Panc1 (cell line): Measurements from ENCODE around the gene SH3PXD2B. TPM values are rescaled to one million over a fixed set of nuclear protein-coding genes. Genes with fewer than 3 reads are reported as not detected.
A peak's percentile ranks its signal among the peaks of the same experiment; 100 is the strongest.
"Not testable (repeated sequence)": the region's sequence is repeated elsewhere in the genome, so short reads cannot be mapped to it uniquely, and the experiment has no call there.

Experiments used
- ATAC-seq: fragments of 200-7000 bp; cut with Tn5 transposase; 2 replicates; pipeline ENCODE4 v1.9.1; 2020; ENCODE audit warnings: mild to moderate bottlenecking, moderate library complexity
- BruUV-seq: library from RNA; stranded (reverse); fragments of 400-500 nt; replicated peaks from 2 replicates; lab custom pipeline; 2021; lab: Mats Ljungman, UMichigan
- CTCF ChIA-PET: fragments of 300-600 bp; sonication (Branson Sonifier 250); formaldehyde crosslinking; loops from one replicate; lab custom pipeline; 2022; ENCODE audit warnings: antibody characterized with exemption; lab: Charles Lee
- POLR2A ChIA-PET: fragments of 300-600 bp; sonication (Branson Sonifier 250); formaldehyde crosslinking; loops from one replicate; lab custom pipeline; 2022; ENCODE audit warnings: antibody characterized with exemption; lab: Charles Lee
- DNase-seq: peaks from one replicate; pipeline ENCODE4 v3.0.0-alpha.2; 2010; ENCODE audit warnings: low read depth, low spot score
- H3K27ac ChIP-seq: 2 replicates; pipeline ENCODE4 v1.5.1; 2011; ENCODE audit warnings: mild to moderate bottlenecking, low read length, inconsistent platforms
- H3K27me3 ChIP-seq: fragments of 200-500 bp; sonication (Bioruptor generic); 2 replicates; pipeline ENCODE4 v1.6.0; 2014; ENCODE audit warnings: low read length, inconsistent platforms; ENCODE audit not compliant: control insufficient read depth, insufficient read depth
- H3K36me3 ChIP-seq: fragments of 200-500 bp; sonication (Bioruptor generic); 2 replicates; pipeline ENCODE4 v1.5.1; 2014; ENCODE audit warnings: inconsistent platforms, mild to moderate bottlenecking, low read length, moderate library complexity; ENCODE audit not compliant: control insufficient read depth, insufficient read depth
- H3K4me1 ChIP-seq: 2 replicates; pipeline ENCODE4 v1.5.1; 2011; ENCODE audit warnings: inconsistent platforms, mild to moderate bottlenecking, low read length, moderate library complexity; ENCODE audit not compliant: control insufficient read depth, insufficient read depth
- H3K4me3 ChIP-seq, 2 experiments: 2 replicates each; pipeline ENCODE4 v1.5.1; 2011 to 2012; ENCODE audit warnings: low read depth in 2 of 2, low read length in 2 of 2, mild to moderate bottlenecking in 2 of 2, inconsistent platforms in 1 of 2, moderate library complexity in 1 of 2
- H3K9me3 ChIP-seq: fragments of 200-500 bp; sonication (Bioruptor generic); 2 replicates; pipeline ENCODE4 v1.5.1; 2014; ENCODE audit warnings: low read depth, mild to moderate bottlenecking, inconsistent platforms, low read length, moderate library complexity; ENCODE audit not compliant: control insufficient read depth, insufficient read depth
- POLR2AphosphoS5 ChIP-seq: IDR thresholded peaks from 2 replicates; pipeline ENCODE4 v1.6.1; 2012; ENCODE audit warnings: mild to moderate bottlenecking, low read depth, low read length, moderate library complexity
- SIN3A ChIP-seq: IDR thresholded peaks from 2 replicates; pipeline ENCODE4 v1.6.1; 2012; ENCODE audit warnings: low read depth, mild to moderate bottlenecking, low read length, moderate library complexity, borderline replicate concordance; ENCODE audit not compliant: insufficient read depth
- TCF7L2 ChIP-seq: IDR thresholded peaks from 2 replicates; pipeline ENCODE4 v1.6.1; 2011; ENCODE audit warnings: mild to moderate bottlenecking, low read depth, low read length, inconsistent platforms
- in situ Hi-C: cut with HindIII; loops from 2 replicates; pipeline ENCODE4 v1.10.0; 2016; ENCODE audit warnings: low sequenced_read_pairs, low pct_unique_long_range_greater_than_20kb
- intact Hi-C: fragments of 100-400 bp; cut with micrococcal nuclease; formaldehyde crosslinking; loops from one replicate; pipeline ENCODE4 v1.10.0; 2022; ENCODE audit not compliant: unreplicated experiment
- total RNA-seq: library from RNA; stranded (reverse); gene quantifications from one replicate; pipeline ENCODE4 v1.2.1, GENCODE V29; 2021; ENCODE audit not compliant: unreplicated experiment
- TF ChIP-seq, protein P1 (sequence below), 2 experiments: IDR thresholded peaks; 2 replicates each; pipeline ENCODE4 v1.6.1; 2011 to 2012; ENCODE audit warnings: low read depth in 2 of 2, control low read depth in 1 of 2, low read length in 1 of 2, mild to moderate bottlenecking in 1 of 2, moderate library complexity in 1 of 2; ENCODE audit not compliant: insufficient read depth in 1 of 2
- TF ChIP-seq, protein P2 (sequence below): fragments of 450-650 bp; IDR thresholded peaks from 2 replicates; pipeline ENCODE4 v1.5.1; 2017; ENCODE audit warnings: mild to moderate bottlenecking

Gene SH3PXD2B
- total RNA-seq, 1 experiment from 2014 or later: 39.7 TPM

DNA sequence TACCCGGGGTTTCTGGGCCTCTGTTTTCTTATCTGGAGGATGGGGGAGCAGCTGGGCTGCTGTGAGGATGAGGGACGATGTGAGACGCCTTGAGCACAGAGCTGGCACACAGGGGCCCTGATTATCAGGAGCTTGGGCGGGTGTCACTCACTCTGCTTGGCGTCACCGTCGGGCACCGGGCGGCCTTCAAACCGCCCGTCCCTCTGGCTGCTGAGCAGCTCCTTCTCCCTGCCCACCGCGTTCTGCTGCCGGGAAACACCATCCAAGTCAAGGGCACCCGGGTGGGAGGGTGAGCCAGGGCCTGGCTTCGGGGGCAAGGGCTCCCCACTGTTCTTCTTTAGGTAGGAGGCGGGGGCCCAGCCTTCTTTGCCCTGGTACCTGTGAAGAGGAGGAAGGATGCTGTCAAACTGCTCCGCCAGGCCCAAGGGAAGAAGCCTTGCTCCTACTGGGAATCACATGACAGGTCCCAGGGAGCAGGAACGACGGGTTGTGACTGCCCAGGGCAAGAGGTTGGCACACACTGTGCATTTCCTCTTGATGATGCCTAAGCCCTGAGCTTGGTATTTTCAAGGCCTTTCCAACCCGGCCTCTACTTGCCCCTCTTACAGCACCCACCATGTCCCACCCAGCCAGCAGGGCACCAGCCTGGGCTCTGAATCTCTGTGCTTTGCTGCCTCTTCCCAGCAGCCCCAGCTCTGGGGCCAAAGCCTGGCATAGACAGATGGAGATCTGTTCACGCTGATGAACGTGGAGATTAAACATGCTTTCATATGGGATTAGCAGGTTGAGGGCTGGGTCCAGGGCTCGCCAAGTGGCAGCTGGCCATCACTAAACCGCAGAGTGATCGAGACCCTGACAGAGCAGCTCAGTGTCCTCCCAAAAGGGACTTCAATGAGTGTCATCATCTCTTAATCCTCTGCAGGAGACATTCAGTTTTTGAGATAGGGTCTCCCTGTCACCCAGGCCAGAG, 103.8 kb downstream of the SH3PXD2B start:
- ATAC-seq: no peak
- CTCF ChIA-PET: no interaction called here
- peaks cover 5% of the 10 kb centered on the region; the same call in 1 of the 2 replicates for H3K36me3 ChIP-seq

DNA sequence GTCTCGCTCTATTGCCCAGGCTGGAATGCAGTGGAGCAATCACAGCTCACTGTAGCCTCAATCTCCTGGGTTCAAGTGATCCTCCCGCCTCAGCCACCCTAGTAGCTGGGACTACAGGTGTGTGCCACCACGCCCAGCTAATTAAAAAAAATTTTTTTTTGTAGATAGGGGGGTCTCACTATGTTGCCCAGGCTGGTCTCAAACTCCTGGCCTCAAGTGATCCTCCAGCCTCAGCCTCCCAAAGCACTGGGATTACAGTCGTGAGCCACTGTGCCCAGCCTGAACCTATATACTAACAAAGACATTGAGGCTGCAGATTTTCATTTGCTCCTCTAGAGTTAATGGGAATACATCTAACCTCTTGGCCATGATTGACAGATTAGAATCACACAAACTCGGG, 105.6 kb downstream of the SH3PXD2B start:
- H3K27me3 ChIP-seq, CTCF ChIA-PET, in situ Hi-C loops, DNase-seq, POLR2A ChIA-PET, intact Hi-C loops, BruUV-seq, H3K9me3 ChIP-seq, H3K4me1 ChIP-seq, H3K36me3 ChIP-seq, ATAC-seq, H3K27ac ChIP-seq, H3K4me3 ChIP-seq: not testable (repeated sequence)

More for the DNA sequence above, 103.8 kb downstream of the SH3PXD2B start:
- H3K27ac ChIP-seq: peak overlapping the region; percentile 44; the same call in 1 of the 2 replicates
- peaks cover 22% of the 10 kb centered on the region for H3K4me1 ChIP-seq
- BruUV-seq: no TSS peak
- TF ChIP-seq SIN3A: no peak
- in situ Hi-C loops (no loop called here), intact Hi-C loops (no loop called here)
- no peak for DNase-seq
- H3K4me3 ChIP-seq: no peak overlapping the region
- no peaks in the 10 kb centered on the region for H3K9me3 ChIP-seq
- POLR2A ChIA-PET: no interaction called here
- H3K27me3 ChIP-seq: no peaks in the 10 kb centered on the region

DNA sequence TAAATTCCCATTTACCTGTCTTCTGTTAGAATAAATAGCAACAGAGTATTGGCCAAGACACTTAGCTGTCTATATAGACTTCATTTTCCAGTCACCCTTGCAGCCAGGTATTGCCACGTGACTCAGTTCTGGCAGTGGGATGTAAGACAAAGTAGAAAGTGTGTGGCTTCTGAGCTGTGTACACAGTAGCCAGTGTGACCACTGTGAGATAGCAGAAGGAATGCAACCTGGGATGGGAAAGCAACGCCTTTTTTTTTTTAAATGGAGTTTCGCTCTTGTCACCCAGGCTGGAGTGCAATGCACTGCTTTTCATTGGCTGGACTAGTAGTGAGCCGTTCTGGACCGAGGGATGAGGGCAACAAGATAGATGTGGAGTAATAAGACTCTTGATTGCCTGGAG, 106.2 kb downstream of the SH3PXD2B start:
- ATAC-seq (no peak), DNase-seq (no peak)
- TF ChIP-seq POLR2AphosphoS5 (no peak), TCF7L2 (no peak), SIN3A (no peak)
- TF ChIP-seq, protein P1, sequence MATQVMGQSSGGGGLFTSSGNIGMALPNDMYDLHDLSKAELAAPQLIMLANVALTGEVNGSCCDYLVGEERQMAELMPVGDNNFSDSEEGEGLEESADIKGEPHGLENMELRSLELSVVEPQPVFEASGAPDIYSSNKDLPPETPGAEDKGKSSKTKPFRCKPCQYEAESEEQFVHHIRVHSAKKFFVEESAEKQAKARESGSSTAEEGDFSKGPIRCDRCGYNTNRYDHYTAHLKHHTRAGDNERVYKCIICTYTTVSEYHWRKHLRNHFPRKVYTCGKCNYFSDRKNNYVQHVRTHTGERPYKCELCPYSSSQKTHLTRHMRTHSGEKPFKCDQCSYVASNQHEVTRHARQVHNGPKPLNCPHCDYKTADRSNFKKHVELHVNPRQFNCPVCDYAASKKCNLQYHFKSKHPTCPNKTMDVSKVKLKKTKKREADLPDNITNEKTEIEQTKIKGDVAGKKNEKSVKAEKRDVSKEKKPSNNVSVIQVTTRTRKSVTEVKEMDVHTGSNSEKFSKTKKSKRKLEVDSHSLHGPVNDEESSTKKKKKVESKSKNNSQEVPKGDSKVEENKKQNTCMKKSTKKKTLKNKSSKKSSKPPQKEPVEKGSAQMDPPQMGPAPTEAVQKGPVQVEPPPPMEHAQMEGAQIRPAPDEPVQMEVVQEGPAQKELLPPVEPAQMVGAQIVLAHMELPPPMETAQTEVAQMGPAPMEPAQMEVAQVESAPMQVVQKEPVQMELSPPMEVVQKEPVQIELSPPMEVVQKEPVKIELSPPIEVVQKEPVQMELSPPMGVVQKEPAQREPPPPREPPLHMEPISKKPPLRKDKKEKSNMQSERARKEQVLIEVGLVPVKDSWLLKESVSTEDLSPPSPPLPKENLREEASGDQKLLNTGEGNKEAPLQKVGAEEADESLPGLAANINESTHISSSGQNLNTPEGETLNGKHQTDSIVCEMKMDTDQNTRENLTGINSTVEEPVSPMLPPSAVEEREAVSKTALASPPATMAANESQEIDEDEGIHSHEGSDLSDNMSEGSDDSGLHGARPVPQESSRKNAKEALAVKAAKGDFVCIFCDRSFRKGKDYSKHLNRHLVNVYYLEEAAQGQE (IDR thresholded peaks at IDR 0.05; ENCODE audit: insufficient read depth in 1 of 2, low read depth in 2 of 2, low read length in 1 of 2): no peak
- TF ChIP-seq, protein P2, sequence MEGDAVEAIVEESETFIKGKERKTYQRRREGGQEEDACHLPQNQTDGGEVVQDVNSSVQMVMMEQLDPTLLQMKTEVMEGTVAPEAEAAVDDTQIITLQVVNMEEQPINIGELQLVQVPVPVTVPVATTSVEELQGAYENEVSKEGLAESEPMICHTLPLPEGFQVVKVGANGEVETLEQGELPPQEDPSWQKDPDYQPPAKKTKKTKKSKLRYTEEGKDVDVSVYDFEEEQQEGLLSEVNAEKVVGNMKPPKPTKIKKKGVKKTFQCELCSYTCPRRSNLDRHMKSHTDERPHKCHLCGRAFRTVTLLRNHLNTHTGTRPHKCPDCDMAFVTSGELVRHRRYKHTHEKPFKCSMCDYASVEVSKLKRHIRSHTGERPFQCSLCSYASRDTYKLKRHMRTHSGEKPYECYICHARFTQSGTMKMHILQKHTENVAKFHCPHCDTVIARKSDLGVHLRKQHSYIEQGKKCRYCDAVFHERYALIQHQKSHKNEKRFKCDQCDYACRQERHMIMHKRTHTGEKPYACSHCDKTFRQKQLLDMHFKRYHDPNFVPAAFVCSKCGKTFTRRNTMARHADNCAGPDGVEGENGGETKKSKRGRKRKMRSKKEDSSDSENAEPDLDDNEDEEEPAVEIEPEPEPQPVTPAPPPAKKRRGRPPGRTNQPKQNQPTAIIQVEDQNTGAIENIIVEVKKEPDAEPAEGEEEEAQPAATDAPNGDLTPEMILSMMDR: no peak
- Histone ChIP-seq H3K4me3 (no peak overlapping the region), H3K27me3 (no peaks in the 10 kb centered on the region), H3K36me3 (peaks cover 3% of the 10 kb centered on the region; the same call in 1 of the 2 replicates), H3K4me1 (0 out of 2 replicates have a peak, but pooled peaks cover under 1% of the 10 kb centered on the region), H3K9me3 (no peaks in the 10 kb centered on the region), H3K27ac (no peak overlapping the region)
- POLR2A ChIA-PET: no interaction called here
- no TSS peak for BruUV-seq
- CTCF ChIA-PET: no interaction called here
- intact Hi-C loops (no loop called here), in situ Hi-C loops (no loop called here)
